Mononuclear cell (primary cell): ENCODE measurements around the gene RIPOR2. TPM values are rescaled to one million over a fixed set of nuclear protein-coding genes. Genes with fewer than 3 reads are reported as not detected.
"Not testable (repeated sequence)": the region's sequence is repeated elsewhere in the genome, so short reads cannot be mapped to it uniquely, and the experiment has no call there.

Experiments used
- H3K27me3 ChIP-seq: 2 replicates; pipeline ENCODE4 v1.6.0; 2011; ENCODE audit warnings: low read length, control low read depth; ENCODE audit not compliant: insufficient read depth
- H3K4me1 ChIP-seq: 2 replicates; pipeline ENCODE4 v1.5.1; 2011; ENCODE audit warnings: mild to moderate bottlenecking, low read length, control low read depth; ENCODE audit not compliant: insufficient read depth
- H3K4me3 ChIP-seq: 2 replicates; pipeline ENCODE4 v1.5.1; 2011; ENCODE audit warnings: mild to moderate bottlenecking, low read length, moderate library complexity
- H3K9me3 ChIP-seq: 2 replicates; pipeline ENCODE4 v1.5.1; 2011; ENCODE audit warnings: low read depth, mild to moderate bottlenecking, control low read depth, low read length
- total RNA-seq: library from RNA; depleted of rRNA; stranded (reverse); fragments of >200 nt; gene quantifications from one replicate; pipeline ENCODE4 v1.2.3, GENCODE V29; 2012

The RIPOR2 gene
- total RNA-seq, 1 donor: 128 TPM

DNA sequence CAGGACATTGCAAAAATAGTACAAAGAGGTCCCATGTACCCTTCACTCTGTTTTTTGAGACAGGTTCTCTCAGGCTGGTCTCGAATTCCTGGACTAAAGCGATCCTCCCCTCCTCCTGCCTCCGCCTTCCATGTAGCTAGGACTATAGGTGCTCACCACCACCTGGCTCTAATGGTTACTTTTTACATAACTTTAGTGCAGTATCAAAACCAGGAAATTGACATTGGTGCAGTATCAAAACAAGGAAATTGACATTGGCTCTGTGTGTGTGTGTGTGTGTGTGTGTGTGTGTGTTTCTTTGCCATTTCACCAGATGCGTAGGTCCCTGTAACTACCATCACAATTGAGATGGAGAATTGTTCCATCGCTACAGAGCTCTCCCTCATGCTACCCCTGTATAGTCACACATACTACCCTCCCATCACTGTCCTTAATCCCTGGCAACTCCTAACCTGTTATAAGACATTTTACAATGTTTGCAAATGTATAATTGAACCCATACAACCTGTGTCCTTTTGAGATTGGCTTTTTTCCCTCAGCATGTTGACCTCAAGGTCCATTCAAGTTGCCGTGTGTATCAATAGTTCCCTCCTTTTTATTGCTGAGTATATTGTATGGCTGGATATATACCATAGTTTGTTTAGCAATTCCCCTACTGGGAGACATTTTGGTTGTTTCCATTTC lies 28.3 kb upstream of the RIPOR2 start:
- no peak overlapping the region for H3K4me3 ChIP-seq
- peaks cover 54% of the 10 kb centered on the region for H3K4me1 ChIP-seq
- no peaks in the 10 kb centered on the region for H3K9me3 ChIP-seq
- H3K27me3 ChIP-seq: no peaks in the 10 kb centered on the region

DNA sequence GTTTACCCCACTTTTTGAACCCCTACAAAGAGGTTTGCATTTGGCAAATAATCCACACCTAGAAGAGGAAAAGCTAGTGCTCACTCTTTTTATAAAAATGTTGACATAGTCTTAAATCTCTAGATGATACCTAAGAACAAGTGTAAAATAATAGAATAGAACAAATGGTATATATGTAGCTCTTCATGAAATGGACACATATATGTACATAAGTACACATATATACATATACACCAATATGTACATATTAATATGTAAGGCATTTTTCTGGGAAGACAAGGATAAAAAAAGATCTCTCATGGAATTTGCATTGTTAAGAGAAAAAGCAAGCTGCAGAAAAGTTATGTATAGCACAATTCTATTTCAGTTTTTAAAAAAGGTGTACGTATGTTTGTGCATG lies 27.6 kb upstream of the RIPOR2 start:
- peaks cover 53% of the 10 kb centered on the region for H3K4me1 ChIP-seq
- H3K27me3 ChIP-seq: no peaks in the 10 kb centered on the region
- no peaks in the 10 kb centered on the region for H3K9me3 ChIP-seq
- H3K4me3 ChIP-seq: no peak overlapping the region

GRCh38 chr6:24961852-24962251 lies 26.1 kb upstream of the RIPOR2 start:
- Histone ChIP-seq H3K4me3 (no peak overlapping the region), H3K9me3 (no peaks in the 10 kb centered on the region), H3K27me3 (no peaks in the 10 kb centered on the region), H3K4me1 (peaks cover 54% of the 10 kb centered on the region)

DNA sequence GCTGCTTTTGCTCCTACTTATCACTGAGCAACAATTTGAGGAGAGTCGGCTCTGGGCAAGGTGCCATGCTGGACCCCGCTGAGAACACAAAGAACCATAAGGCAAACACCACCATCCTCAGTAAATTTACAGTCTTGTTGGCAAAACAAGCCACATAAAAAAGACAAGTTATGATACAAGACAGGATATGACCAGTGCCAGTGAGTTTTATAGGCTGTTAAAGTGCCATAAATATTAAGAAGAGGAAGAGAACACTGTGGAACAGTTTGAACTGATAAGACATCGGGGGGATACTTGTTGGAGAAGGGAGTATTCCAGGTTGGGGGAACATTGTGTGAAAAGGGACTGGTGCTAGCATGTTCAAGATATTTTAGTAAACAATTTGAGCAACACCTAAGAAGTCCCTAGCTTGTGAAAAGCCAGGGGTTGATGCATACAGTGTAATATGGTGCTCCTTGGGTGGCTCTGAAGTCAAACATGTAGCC lies 25.3 kb upstream of the RIPOR2 start:
- Histone ChIP-seq H3K4me3 (no peak overlapping the region), H3K9me3 (no peaks in the 10 kb centered on the region), H3K27me3 (no peaks in the 10 kb centered on the region), H3K4me1 (peaks cover 60% of the 10 kb centered on the region)

DNA sequence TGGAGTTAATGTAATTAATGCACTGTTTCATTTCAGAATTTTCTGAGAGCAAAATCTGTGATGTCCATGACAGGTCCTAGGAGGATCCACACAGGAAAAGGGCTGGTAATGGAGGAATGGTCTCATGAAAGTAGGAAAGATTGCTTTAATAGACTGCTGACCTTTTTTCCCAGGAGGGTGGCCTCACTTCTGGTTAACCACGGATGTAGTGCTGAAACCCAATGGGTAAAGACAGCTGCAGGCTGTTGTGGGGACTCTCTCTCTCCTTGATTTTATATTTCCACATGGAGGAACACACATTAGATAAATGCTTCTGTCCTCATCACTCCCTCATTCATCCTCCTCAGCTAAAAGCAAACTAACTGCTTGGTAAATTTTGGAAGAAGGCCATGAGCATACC lies 23.6 kb upstream of the RIPOR2 start:
- Histone ChIP-seq H3K9me3 (no peaks in the 10 kb centered on the region), H3K4me1 (peaks cover 73% of the 10 kb centered on the region), H3K27me3 (no peaks in the 10 kb centered on the region), H3K4me3 (no peak overlapping the region)

DNA sequence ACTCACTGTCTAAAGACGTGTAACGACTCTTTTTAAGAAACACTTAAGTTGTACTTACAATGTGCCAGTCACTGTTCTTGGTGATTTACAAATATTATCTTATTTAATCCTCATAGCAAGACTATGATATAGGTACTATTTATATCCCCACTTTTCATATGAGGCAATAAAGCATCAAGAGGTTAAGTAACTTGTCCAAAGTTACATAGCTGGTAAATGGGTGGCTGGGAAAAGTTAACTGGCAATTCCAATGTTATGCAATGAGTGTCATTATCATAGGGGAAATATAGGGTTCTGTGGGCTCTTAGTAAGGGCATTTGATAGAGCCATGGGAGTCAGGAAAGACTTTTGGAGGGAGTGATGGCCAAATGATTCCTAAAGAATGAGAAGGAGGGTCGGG lies 21.4 kb upstream of the RIPOR2 start:
- no peaks in the 10 kb centered on the region for H3K27me3 ChIP-seq
- no peak overlapping the region for H3K4me3 ChIP-seq
- no peaks in the 10 kb centered on the region for H3K9me3 ChIP-seq

DNA sequence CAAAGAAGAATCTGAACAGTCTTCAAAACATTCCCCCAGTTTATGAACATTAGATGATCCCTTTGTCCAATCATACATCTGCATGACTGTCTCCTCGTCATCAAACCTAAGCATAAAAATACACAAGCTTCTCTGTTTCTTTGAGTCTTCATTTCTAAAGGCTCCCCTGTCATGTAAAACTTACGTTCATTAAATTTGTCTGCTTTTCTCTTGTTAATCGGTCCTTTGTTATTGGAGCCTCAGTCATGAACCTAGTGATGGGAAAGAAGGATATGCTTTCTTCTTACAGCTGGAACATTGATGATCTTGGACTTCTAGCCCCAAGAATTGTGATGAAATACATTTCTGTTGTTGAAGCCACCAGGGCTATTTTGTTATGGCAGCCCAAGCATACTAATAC lies 18.0 kb upstream of the RIPOR2 start:
- Histone ChIP-seq H3K9me3 (no peaks in the 10 kb centered on the region), H3K4me1 (peaks cover 82% of the 10 kb centered on the region), H3K27me3 (no peaks in the 10 kb centered on the region), H3K4me3 (no peak overlapping the region)

More for the DNA sequence above, 21.4 kb upstream of the RIPOR2 start:
- peaks cover 82% of the 10 kb centered on the region for H3K4me1 ChIP-seq

DNA sequence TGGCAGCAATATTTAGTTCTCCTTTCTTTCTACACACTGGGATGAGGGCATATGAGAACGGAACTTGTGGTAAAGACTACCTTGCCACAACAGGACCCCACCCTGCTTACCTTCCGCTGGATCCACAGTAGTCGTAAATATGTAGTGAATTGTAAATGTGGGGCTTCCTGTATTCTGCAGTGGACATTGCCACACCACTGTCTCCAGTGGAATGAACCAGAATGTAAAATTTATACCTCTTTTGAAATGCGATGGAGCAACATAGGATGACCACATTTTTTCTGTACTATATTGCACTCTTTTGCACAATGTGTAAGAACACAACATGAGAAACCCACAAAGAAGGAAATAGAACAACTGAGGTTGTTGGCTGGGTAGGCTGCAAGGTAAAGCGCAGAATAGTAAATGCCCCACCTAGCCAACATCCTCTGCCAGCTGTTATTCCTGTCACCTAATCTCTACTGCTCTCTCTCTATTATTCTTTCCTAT lies 16.1 kb upstream of the RIPOR2 start:
- Histone ChIP-seq H3K4me3 (no peak overlapping the region), H3K4me1 (peaks cover 89% of the 10 kb centered on the region), H3K9me3 (no peaks in the 10 kb centered on the region)

GRCh38 chr6:24950218-24950941 lies 14.6 kb upstream of the RIPOR2 start:
- no peaks in the 10 kb centered on the region for H3K27me3 ChIP-seq
- H3K4me1 ChIP-seq: peaks cover 85% of the 10 kb centered on the region
- H3K4me3 ChIP-seq: no peak overlapping the region
- peaks cover 3% of the 10 kb centered on the region for H3K9me3 ChIP-seq

More for the DNA sequence above, 16.1 kb upstream of the RIPOR2 start:
- no peaks in the 10 kb centered on the region for H3K27me3 ChIP-seq

- no peak overlapping the region for H3K4me3 ChIP-seq
- H3K4me1 ChIP-seq: peaks cover 74% of the 10 kb centered on the region
- H3K27me3 ChIP-seq: no peaks in the 10 kb centered on the region
- peaks cover 15% of the 10 kb centered on the region for H3K9me3 ChIP-seq
Measured at GRCh38 chr6:24949020-24949569, 13.3 kb upstream of the RIPOR2 start.

DNA sequence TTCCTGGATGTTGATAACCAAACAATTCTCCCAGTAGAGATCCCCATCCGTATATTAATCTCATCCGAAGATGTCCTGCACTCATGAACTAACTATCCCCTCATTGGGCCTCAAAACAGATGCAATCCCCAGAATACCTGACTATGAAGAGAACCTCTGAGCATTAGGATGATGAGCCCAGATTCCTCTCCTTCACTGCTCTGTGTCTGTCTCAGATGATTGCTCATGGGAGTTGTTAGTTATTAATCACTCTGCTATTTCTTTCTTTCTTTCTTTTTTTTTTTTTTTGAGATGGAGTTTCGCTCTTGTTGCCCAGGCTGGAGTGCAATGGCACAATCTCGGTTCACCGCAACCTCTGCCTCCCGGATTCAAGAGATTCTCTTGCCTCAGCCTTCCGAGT lies 12.5 kb upstream of the RIPOR2 start:
- Histone ChIP-seq H3K4me1 (peaks cover 66% of the 10 kb centered on the region), H3K9me3 (peaks cover 19% of the 10 kb centered on the region)
- H3K4me3 ChIP-seq, H3K27me3 ChIP-seq: not testable (repeated sequence)

DNA sequence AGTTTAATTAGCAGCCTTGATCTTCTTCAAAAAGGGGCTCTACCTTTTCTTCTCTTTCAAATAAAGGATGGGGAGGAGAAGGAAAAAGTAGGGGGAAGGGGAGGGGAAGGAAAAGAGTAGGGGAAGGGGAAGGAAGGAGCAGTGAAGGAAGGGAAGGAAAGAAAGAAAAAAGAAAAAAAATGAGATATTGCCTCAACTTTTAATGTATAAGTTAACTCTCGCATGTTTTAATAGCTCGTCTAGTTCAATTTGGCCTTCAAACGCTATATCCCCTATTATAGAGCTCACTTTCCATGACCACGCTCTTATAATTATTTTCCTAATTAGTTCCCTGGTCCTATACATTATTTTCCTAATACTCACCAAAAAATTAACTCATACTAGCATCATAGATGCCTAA lies 11.9 kb upstream of the RIPOR2 start:
- Histone ChIP-seq H3K4me3 (no peak overlapping the region), H3K27me3 (no peaks in the 10 kb centered on the region), H3K4me1 (peaks cover 60% of the 10 kb centered on the region), H3K9me3 (peaks cover 19% of the 10 kb centered on the region)

- Histone ChIP-seq H3K4me1 (peaks cover 56% of the 10 kb centered on the region), H3K4me3 (no peak overlapping the region), H3K9me3 (peaks cover 19% of the 10 kb centered on the region), H3K27me3 (no peaks in the 10 kb centered on the region)
Measured at GRCh38 chr6:24945054-24945453, 9.3 kb upstream of the RIPOR2 start.

- peaks cover 19% of the 10 kb centered on the region for H3K9me3 ChIP-seq
- no peak overlapping the region for H3K4me3 ChIP-seq
- H3K4me1 ChIP-seq: peaks cover 54% of the 10 kb centered on the region
- H3K27me3 ChIP-seq: no peaks in the 10 kb centered on the region
Measured at GRCh38 chr6:24943774-24944173, 8.0 kb upstream of the RIPOR2 start.

GRCh38 chr6:24940311-24940917 lies 4.7 kb upstream of the RIPOR2 start:
- Histone ChIP-seq H3K4me3 (no peak overlapping the region), H3K27me3 (no peaks in the 10 kb centered on the region), H3K9me3 (peaks cover 17% of the 10 kb centered on the region), H3K4me1 (peaks cover 57% of the 10 kb centered on the region)
